ENCODE data around the gene P2RX4.
"Not testable (repeated sequence)": the region's sequence is repeated elsewhere in the genome, so short reads cannot be mapped to it uniquely, and the experiment has no call there.

P2RX4 gene

GRCh38 chr12:121240484-121241101 is 30.7 kb downstream of the P2RX4 start:
- DNase-seq (ENCODE audit: low read depth, low spot score), result no peak

GRCh38 chr12:121241156-121241970 is 31.4 kb downstream of the P2RX4 start:
- DNase-seq (ENCODE audit: low read depth, low spot score), result no peak

- no peak for DNase-seq (ENCODE audit: low read depth, low spot score)
Measured at GRCh38 chr12:121245031-121245430, 35.1 kb downstream of the P2RX4 start.

- no peak for DNase-seq (ENCODE audit: low read depth, low spot score)
Measured at GRCh38 chr12:121245951-121246350, 36.0 kb downstream of the P2RX4 start.

- no peak for DNase-seq (ENCODE audit: low read depth, low spot score)
Measured at GRCh38 chr12:121246893-121247557, 37.1 kb downstream of the P2RX4 start.

GRCh38 chr12:121248622-121249021 is 38.7 kb downstream of the P2RX4 start:
- no peak for DNase-seq (ENCODE audit: low read depth, low spot score)

- no peak for DNase-seq (ENCODE audit: low read depth, low spot score)
Measured at GRCh38 chr12:121250359-121250758, 40.4 kb downstream of the P2RX4 start.

GRCh38 chr12:121251838-121252237 is 41.9 kb downstream of the P2RX4 start:
- no peak for DNase-seq (ENCODE audit: low read depth, low spot score)

GRCh38 chr12:121252712-121253345 is 42.9 kb downstream of the P2RX4 start:
- DNase-seq (ENCODE audit: low read depth, low spot score), result no peak

GRCh38 chr12:121253638-121254335 is 43.9 kb downstream of the P2RX4 start:
- no peak for DNase-seq (ENCODE audit: low read depth, low spot score)

- DNase-seq (ENCODE audit: low read depth, low spot score), result no peak
Measured at GRCh38 chr12:121255433-121255832, 45.5 kb downstream of the P2RX4 start.

GRCh38 chr12:121257704-121258449 is 47.9 kb downstream of the P2RX4 start:
- DNase-seq (ENCODE audit: low read depth, low spot score), result not testable (repeated sequence)

- no peak for DNase-seq (ENCODE audit: low read depth, low spot score)
Measured at GRCh38 chr12:121259074-121259473, 49.1 kb downstream of the P2RX4 start.

GRCh38 chr12:121260091-121260490 is 50.2 kb downstream of the P2RX4 start:
- no peak for DNase-seq (ENCODE audit: low read depth, low spot score)

- DNase-seq (ENCODE audit: low read depth, low spot score), result no peak
Measured at GRCh38 chr12:121261398-121261797, 51.5 kb downstream of the P2RX4 start.

- DNase-seq (ENCODE audit: low read depth, low spot score), result no peak
Measured at GRCh38 chr12:121263206-121263935, 53.4 kb downstream of the P2RX4 start.

- no peak for DNase-seq (ENCODE audit: low read depth, low spot score)
Measured at GRCh38 chr12:121264135-121264534, 54.2 kb downstream of the P2RX4 start.

- DNase-seq (ENCODE audit: low read depth, low spot score), result no peak
Measured at GRCh38 chr12:121264951-121265515, 55.1 kb downstream of the P2RX4 start.

GRCh38 chr12:121267822-121268221 is 57.9 kb downstream of the P2RX4 start:
- DNase-seq (ENCODE audit: low read depth, low spot score), result no peak

GRCh38 chr12:121273364-121273896 is 63.5 kb downstream of the P2RX4 start:
- no peak for DNase-seq (ENCODE audit: low read depth, low spot score)

Measured in astrocyte of the hippocampus (primary cell).